ENCODE measurements around the gene ALG2.
"Not testable (repeated sequence)": the region's sequence is repeated elsewhere in the genome, so short reads cannot be mapped to it uniquely, and the experiment has no call there.

The ALG2 gene

GRCh38 chr9:99238331-99238730 is 16.6 kb upstream of the ALG2 start:
- no peak for DNase-seq (ENCODE audit: low read depth in 1 of 2, low spot score in 1 of 2)

- not testable (repeated sequence) for DNase-seq (ENCODE audit: low read depth in 1 of 2, low spot score in 1 of 2)
Observed at GRCh38 chr9:99237849-99238248, 16.1 kb upstream of the ALG2 start.

- no peak for DNase-seq (ENCODE audit: low read depth in 1 of 2, low spot score in 1 of 2)
Observed at GRCh38 chr9:99237356-99237755, 15.6 kb upstream of the ALG2 start.

GRCh38 chr9:99235926-99236634 is 14.3 kb upstream of the ALG2 start:
- DNase-seq (ENCODE audit: low read depth in 1 of 2, low spot score in 1 of 2) = no peak

GRCh38 chr9:99235069-99235468 is 13.3 kb upstream of the ALG2 start:
- no peak for DNase-seq (ENCODE audit: low read depth in 1 of 2, low spot score in 1 of 2)

GRCh38 chr9:99234618-99235017 is 12.9 kb upstream of the ALG2 start:
- no peak for DNase-seq (ENCODE audit: low read depth in 1 of 2, low spot score in 1 of 2)

GRCh38 chr9:99231711-99232110 is 10.0 kb upstream of the ALG2 start:
- DNase-seq (ENCODE audit: low read depth in 1 of 2, low spot score in 1 of 2) = no peak

- no peak for DNase-seq (ENCODE audit: low read depth in 1 of 2, low spot score in 1 of 2)
Observed at GRCh38 chr9:99230206-99230605, 8.5 kb upstream of the ALG2 start.

GRCh38 chr9:99226054-99226453 is 4.3 kb upstream of the ALG2 start:
- DNase-seq (ENCODE audit: low read depth in 1 of 2, low spot score in 1 of 2) = no peak

GRCh38 chr9:99224445-99224844 is 2.7 kb upstream of the ALG2 start:
- no peak for DNase-seq (ENCODE audit: low read depth in 1 of 2, low spot score in 1 of 2)

- DNase-seq (ENCODE audit: low read depth in 1 of 2, low spot score in 1 of 2) = no peak
Observed at GRCh38 chr9:99222416-99223270, 901 bp upstream of the ALG2 start.

GRCh38 chr9:99221266-99221620 is 499 bp downstream of the ALG2 start:
- DNase-seq (ENCODE audit: low read depth in 1 of 2, low spot score in 1 of 2) = no peak

GRCh38 chr9:99220011-99220410 is 1.7 kb downstream of the ALG2 start:
- no peak for DNase-seq (ENCODE audit: low read depth in 1 of 2, low spot score in 1 of 2)

- no peak for DNase-seq (ENCODE audit: low read depth in 1 of 2, low spot score in 1 of 2)
Observed at GRCh38 chr9:99216073-99216472, 5.7 kb downstream of the ALG2 start.

GRCh38 chr9:99213197-99213596 is 8.5 kb downstream of the ALG2 start:
- no peak for DNase-seq (ENCODE audit: low read depth in 1 of 2, low spot score in 1 of 2)

GRCh38 chr9:99211746-99212145 is 10.0 kb downstream of the ALG2 start:
- DNase-seq (ENCODE audit: low read depth in 1 of 2, low spot score in 1 of 2) = no peak

GRCh38 chr9:99210572-99210971 is 11.2 kb downstream of the ALG2 start:
- DNase-seq (ENCODE audit: low read depth in 1 of 2, low spot score in 1 of 2) = no peak

- no peak for DNase-seq (ENCODE audit: low read depth in 1 of 2, low spot score in 1 of 2)
Observed at GRCh38 chr9:99201603-99202002, 20.1 kb downstream of the ALG2 start.

- DNase-seq (ENCODE audit: low read depth in 1 of 2, low spot score in 1 of 2) = no peak
Observed at GRCh38 chr9:99199938-99200539, 21.7 kb downstream of the ALG2 start.

GRCh38 chr9:99197987-99198386 is 23.8 kb downstream of the ALG2 start:
- DNase-seq (ENCODE audit: low read depth in 1 of 2, low spot score in 1 of 2) = no peak

- DNase-seq (ENCODE audit: low read depth in 1 of 2, low spot score in 1 of 2) = no peak
Observed at GRCh38 chr9:99197124-99197630, 24.6 kb downstream of the ALG2 start.

GRCh38 chr9:99196484-99196883 is 25.3 kb downstream of the ALG2 start:
- DNase-seq (ENCODE audit: low read depth in 1 of 2, low spot score in 1 of 2) = not testable (repeated sequence)
